ENCODE data around the gene POLR2L. TPM values are rescaled to one million over a fixed set of nuclear protein-coding genes. Genes with fewer than 3 reads are reported as not detected.

The POLR2L gene
- total RNA-seq, 1 donor from 2014 or later = 53.8 TPM

- Histone ChIP-seq H3K27ac (peak overlapping the region; percentile 86), H3K4me3 (peak overlapping the region; percentile 82 to 99), H3K4me1 (peaks cover 90% of the 10 kb centered on the region), H3K36me3 (peaks cover 0 to 16% of the 10 kb centered on the region in 2 donors), H3K27me3 (no peaks in the 10 kb centered on the region), H3K9me3 (no peaks in the 10 kb centered on the region)
- peak; percentile 75 to 92 for TF ChIP-seq POLR2AphosphoS5 (IDR thresholded peaks at IDR 0.05; ENCODE audit: insufficient read depth in 1 of 2, low read depth in 1 of 2)
- TF ChIP-seq CTCF (IDR thresholded peaks at IDR 0.05) = peak in 1 of 3 experiments; percentile 4
- TF ChIP-seq POLR2A (IDR thresholded peaks at IDR 0.05) = peak in 1 of 2 donors; percentile 73
- intact Hi-C loops (cut with DNase I) = loop anchor here (5.0 kb wide), 1 partner anchor 37 kb away; the partner anchor contains the start of genes PIDD1 and RPLP2
- DNase-seq (ENCODE audit: extremely low spot score in 2 of 2) = peak in 1 of 2 donors; percentile 98
Observed at GRCh38 chr11:843818-844692, 1.7 kb upstream of the POLR2L start.

DNA sequence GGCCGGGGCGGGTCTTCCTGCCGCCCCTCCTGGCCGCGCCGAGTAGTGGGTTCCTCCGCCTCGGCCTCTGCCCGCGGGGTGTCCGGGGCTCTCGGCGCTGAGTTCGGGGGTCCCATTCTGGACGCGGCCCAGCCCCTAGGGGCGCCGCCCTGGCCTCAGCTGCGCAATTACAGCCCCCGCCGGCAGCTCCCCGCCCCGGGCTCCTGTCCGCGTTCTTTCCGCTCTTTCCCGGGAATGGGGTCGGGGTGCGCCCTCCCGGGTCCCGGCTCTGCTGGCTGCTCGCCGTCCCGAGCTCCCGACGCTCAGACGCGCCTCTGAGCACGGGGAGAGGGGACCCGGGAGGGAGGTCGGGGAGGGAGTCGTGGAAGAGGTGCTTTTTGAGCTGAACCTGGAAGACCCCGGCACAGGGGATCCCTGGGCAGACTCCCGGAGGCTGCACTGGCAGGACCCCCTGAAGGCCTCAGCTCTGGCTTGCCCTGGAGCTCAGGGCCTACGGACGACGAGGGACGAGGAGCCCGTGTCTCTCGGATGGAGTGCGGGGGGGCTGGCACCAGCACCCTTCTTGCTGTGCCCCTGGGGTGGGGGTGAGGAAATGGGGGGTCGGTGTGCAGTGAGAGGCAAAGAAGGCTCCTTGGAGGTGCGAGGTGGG, 881 bp upstream of the POLR2L start:
- H3K9me3 ChIP-seq = no peaks in the 10 kb centered on the region
- H3K36me3 ChIP-seq = peaks cover 0 to 24% of the 10 kb centered on the region in 2 donors
- no peak for DNase-seq (ENCODE audit: extremely low spot score in 2 of 2)
- TF ChIP-seq CTCF (IDR thresholded peaks at IDR 0.05) (no peak), POLR2A (IDR thresholded peaks at IDR 0.05) (no peak), POLR2AphosphoS5 (IDR thresholded peaks at IDR 0.05; ENCODE audit: insufficient read depth in 1 of 2, low read depth in 1 of 2) (no peak)
- intact Hi-C loops (cut with DNase I) = loop anchor here (5.0 kb wide), 1 partner anchor 36 kb away; the partner anchor contains the start of genes PIDD1 and RPLP2
- H3K4me1 ChIP-seq = peaks cover 90% of the 10 kb centered on the region
- H3K27ac ChIP-seq = peak overlapping the region; percentile 86
- H3K4me3 ChIP-seq = peak overlapping the region; percentile 82 to 99
- H3K27me3 ChIP-seq = no peaks in the 10 kb centered on the region

DNA sequence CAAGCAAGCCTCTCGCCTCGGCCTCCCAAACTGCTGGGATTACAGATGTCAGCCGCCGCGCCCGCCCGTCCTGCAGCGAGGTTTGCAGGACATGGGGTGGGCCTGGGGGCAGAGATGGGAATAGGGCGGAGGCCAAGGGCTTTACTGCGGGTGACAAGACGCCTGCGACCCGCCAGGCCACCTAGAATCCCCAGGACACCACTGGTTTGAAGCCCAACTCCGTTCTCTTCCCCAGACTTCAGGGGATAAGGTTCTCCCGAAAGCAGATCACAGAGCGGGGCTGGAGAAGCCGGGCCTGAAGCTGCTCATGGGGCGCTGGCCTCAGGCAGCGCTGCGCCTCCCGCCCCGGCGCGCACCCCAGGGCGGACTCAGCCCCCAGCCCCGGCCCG, 354 bp downstream of the POLR2L start:
- Histone ChIP-seq H3K27me3 (no peaks in the 10 kb centered on the region), H3K36me3 (peaks cover 0 to 36% of the 10 kb centered on the region in 2 donors), H3K27ac (peak overlapping the region; percentile 86), H3K9me3 (no peaks in the 10 kb centered on the region), H3K4me1 (peaks cover 90% of the 10 kb centered on the region), H3K4me3 (peak overlapping the region; percentile 82 to 99)
- intact Hi-C loops (cut with DNase I) = loop anchor here (5.0 kb wide), 1 partner anchor 35 kb away; the partner anchor contains the start of genes PIDD1 and RPLP2
- TF ChIP-seq POLR2AphosphoS5 (IDR thresholded peaks at IDR 0.05; ENCODE audit: insufficient read depth in 1 of 2, low read depth in 1 of 2) = no peak
- no peak for TF ChIP-seq CTCF (IDR thresholded peaks at IDR 0.05)
- no peak for TF ChIP-seq POLR2A (IDR thresholded peaks at IDR 0.05)
- no peak for DNase-seq (ENCODE audit: extremely low spot score in 2 of 2)

- H3K4me1 ChIP-seq = peaks cover 83% of the 10 kb centered on the region
- intact Hi-C loops (cut with DNase I) = loop anchor here (5.0 kb wide), 1 partner anchor 33 kb away; the partner anchor contains the start of genes PIDD1 and RPLP2
- peaks cover 0 to 48% of the 10 kb centered on the region in 2 donors for H3K36me3 ChIP-seq
- TF ChIP-seq POLR2A (IDR thresholded peaks at IDR 0.05) (no peak), POLR2AphosphoS5 (IDR thresholded peaks at IDR 0.05; ENCODE audit: insufficient read depth in 1 of 2, low read depth in 1 of 2) (no peak), CTCF (IDR thresholded peaks at IDR 0.05) (no peak)
- no peak overlapping the region for H3K4me3 ChIP-seq
- DNase-seq (ENCODE audit: extremely low spot score in 2 of 2) = no peak
- H3K9me3 ChIP-seq = no peaks in the 10 kb centered on the region
- H3K27ac ChIP-seq = no peak overlapping the region
- no peaks in the 10 kb centered on the region for H3K27me3 ChIP-seq
Observed at GRCh38 chr11:839875-840617, 2.3 kb downstream of the POLR2L start.
